ENCODE data around the gene SRP68.
"Not testable (repeated sequence)": the region's sequence is repeated elsewhere in the genome, so short reads cannot be mapped to it uniquely, and the experiment has no call there.

SRP68 gene

GRCh38 chr17:76089680-76090516 is 17.6 kb upstream of the SRP68 start:
- no peak for DNase-seq

GRCh38 chr17:76088868-76089576 is 16.7 kb upstream of the SRP68 start:
- DNase-seq, result no peak

- DNase-seq, result no peak
These were observed 15.9 kb upstream of the SRP68 start for GRCh38 chr17:76088041-76088867.

GRCh38 chr17:76087531-76087930 is 15.2 kb upstream of the SRP68 start:
- no peak for DNase-seq

GRCh38 chr17:76086384-76086783 is 14.1 kb upstream of the SRP68 start:
- no peak for DNase-seq

- DNase-seq, result no peak
These were observed 13.5 kb upstream of the SRP68 start for GRCh38 chr17:76085731-76086366.

GRCh38 chr17:76085066-76085730 is 12.9 kb upstream of the SRP68 start:
- DNase-seq, result no peak

- DNase-seq, result no peak
These were observed 11.3 kb upstream of the SRP68 start for GRCh38 chr17:76083536-76084182.

- DNase-seq, result no peak
These were observed 10.3 kb upstream of the SRP68 start for GRCh38 chr17:76082326-76083251.

GRCh38 chr17:76081295-76082210 is 9.2 kb upstream of the SRP68 start:
- no peak for DNase-seq

GRCh38 chr17:76080768-76081287 is 8.5 kb upstream of the SRP68 start:
- DNase-seq, result no peak

- no peak for DNase-seq
These were observed 7.8 kb upstream of the SRP68 start for GRCh38 chr17:76079956-76080767.

- no peak for DNase-seq
These were observed 7.2 kb upstream of the SRP68 start for GRCh38 chr17:76079535-76079955.

- no peak for DNase-seq
These were observed 6.7 kb upstream of the SRP68 start, which contains the start of gene ZACN for GRCh38 chr17:76078860-76079534. Gene ZACN, plus strand, starts transcription at chr17:76079182. Its CDS starts 83 bp downstream, at chr17:76079265.

GRCh38 chr17:76078370-76078769 is 6.1 kb upstream of the SRP68 start:
- DNase-seq, result not testable (repeated sequence)

GRCh38 chr17:76077584-76078110 is 5.3 kb upstream of the SRP68 start:
- DNase-seq, result no peak
